ENCODE measurements around the gene SUPT3H.
"Not testable (repeated sequence)": the region's sequence is repeated elsewhere in the genome, so short reads cannot be mapped to it uniquely, and the experiment has no call there.

SUPT3H gene

DNA sequence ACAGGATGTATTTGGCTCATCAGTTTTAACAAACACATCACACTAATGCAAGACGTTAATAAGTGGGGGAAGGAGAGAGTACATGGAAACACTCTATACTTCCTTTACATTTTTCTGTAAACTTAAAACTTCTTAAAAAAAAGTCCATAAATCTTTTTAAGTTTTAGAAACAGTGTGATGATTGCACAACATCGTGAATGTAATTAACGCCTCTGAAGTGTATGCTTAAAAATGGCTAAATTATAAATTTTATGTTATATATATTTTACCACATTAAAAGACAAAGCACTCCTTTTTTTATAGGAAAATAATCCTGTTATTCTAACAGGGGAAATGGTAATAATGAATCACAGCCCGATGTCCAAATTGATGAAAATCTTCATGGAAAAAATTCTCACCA is 193.7 kb downstream of the SUPT3H start:
- no peak for DNase-seq (ENCODE audit: low read depth)
- TF ChIP-seq, protein P1, sequence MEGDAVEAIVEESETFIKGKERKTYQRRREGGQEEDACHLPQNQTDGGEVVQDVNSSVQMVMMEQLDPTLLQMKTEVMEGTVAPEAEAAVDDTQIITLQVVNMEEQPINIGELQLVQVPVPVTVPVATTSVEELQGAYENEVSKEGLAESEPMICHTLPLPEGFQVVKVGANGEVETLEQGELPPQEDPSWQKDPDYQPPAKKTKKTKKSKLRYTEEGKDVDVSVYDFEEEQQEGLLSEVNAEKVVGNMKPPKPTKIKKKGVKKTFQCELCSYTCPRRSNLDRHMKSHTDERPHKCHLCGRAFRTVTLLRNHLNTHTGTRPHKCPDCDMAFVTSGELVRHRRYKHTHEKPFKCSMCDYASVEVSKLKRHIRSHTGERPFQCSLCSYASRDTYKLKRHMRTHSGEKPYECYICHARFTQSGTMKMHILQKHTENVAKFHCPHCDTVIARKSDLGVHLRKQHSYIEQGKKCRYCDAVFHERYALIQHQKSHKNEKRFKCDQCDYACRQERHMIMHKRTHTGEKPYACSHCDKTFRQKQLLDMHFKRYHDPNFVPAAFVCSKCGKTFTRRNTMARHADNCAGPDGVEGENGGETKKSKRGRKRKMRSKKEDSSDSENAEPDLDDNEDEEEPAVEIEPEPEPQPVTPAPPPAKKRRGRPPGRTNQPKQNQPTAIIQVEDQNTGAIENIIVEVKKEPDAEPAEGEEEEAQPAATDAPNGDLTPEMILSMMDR (IDR thresholded peaks at IDR 0.05; ENCODE audit: low read depth, low read length, missing control alignments), result no peak
- in situ Hi-C loops (cut with HindIII; ENCODE audit: low sequenced_read_pairs), result no loop called here
- H3K4me3 ChIP-seq (ENCODE audit: low read depth, low read length), result no peak overlapping the region

DNA sequence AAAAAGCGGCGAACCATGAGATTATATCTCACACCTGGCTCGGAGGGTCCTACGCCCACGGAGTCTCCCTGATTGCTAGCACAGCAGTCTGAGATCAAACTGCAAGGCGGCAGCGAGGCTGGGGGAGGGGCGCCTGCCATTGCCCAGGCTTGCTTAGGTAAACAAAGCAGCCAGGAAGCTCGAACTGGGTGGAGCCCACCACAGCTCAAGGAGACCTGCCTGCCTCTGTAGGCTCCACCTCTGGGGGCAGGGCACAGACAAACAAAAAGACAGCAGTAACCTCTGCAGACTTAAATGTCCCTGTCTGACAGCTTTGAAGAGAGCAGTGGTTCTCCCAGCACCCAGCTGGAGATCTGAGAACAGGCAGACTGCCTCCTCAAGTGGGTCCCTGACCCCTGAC is 201.4 kb downstream of the SUPT3H start:
- DNase-seq (ENCODE audit: low read depth); H3K4me3 ChIP-seq (ENCODE audit: low read depth, low read length); in situ Hi-C loops (cut with HindIII; ENCODE audit: low sequenced_read_pairs): not testable (repeated sequence)

- DNase-seq (ENCODE audit: low read depth), result no peak
- in situ Hi-C loops (cut with HindIII; ENCODE audit: low sequenced_read_pairs), result no loop called here
- H3K4me3 ChIP-seq (ENCODE audit: low read depth, low read length), result no peak overlapping the region
- TF ChIP-seq, protein P1 (IDR thresholded peaks at IDR 0.05; ENCODE audit: low read depth, low read length, missing control alignments), result no peak
These were observed 202.5 kb downstream of the SUPT3H start for GRCh38 chr6:45175272-45175671.

- no peak overlapping the region for H3K4me3 ChIP-seq (ENCODE audit: low read depth, low read length)
- DNase-seq (ENCODE audit: low read depth), result no peak
- TF ChIP-seq, protein P1 (IDR thresholded peaks at IDR 0.05; ENCODE audit: low read depth, low read length, missing control alignments), result no peak
- in situ Hi-C loops (cut with HindIII; ENCODE audit: low sequenced_read_pairs), result no loop called here
These were observed 203.7 kb downstream of the SUPT3H start for GRCh38 chr6:45174045-45174444.

GRCh38 chr6:45171380-45171779 is 206.4 kb downstream of the SUPT3H start:
- DNase-seq (ENCODE audit: low read depth), result no peak
- in situ Hi-C loops (cut with HindIII; ENCODE audit: low sequenced_read_pairs), result no loop called here
- TF ChIP-seq, protein P1 (IDR thresholded peaks at IDR 0.05; ENCODE audit: low read depth, low read length, missing control alignments), result no peak
- no peak overlapping the region for H3K4me3 ChIP-seq (ENCODE audit: low read depth, low read length)

- TF ChIP-seq, protein P1 (IDR thresholded peaks at IDR 0.05; ENCODE audit: low read depth, low read length, missing control alignments), result no peak
- in situ Hi-C loops (cut with HindIII; ENCODE audit: low sequenced_read_pairs), result no loop called here
- H3K4me3 ChIP-seq (ENCODE audit: low read depth, low read length), result no peak overlapping the region
- no peak for DNase-seq (ENCODE audit: low read depth)
These were observed 207.4 kb downstream of the SUPT3H start for GRCh38 chr6:45170309-45170708.

GRCh38 chr6:45169815-45170214 is 207.9 kb downstream of the SUPT3H start:
- in situ Hi-C loops (cut with HindIII; ENCODE audit: low sequenced_read_pairs), result no loop called here
- H3K4me3 ChIP-seq (ENCODE audit: low read depth, low read length), result no peak overlapping the region
- TF ChIP-seq, protein P1 (IDR thresholded peaks at IDR 0.05; ENCODE audit: low read depth, low read length, missing control alignments), result no peak
- DNase-seq (ENCODE audit: low read depth), result no peak

Data from astrocyte of the cerebellum (primary cell).